A673 (cell line): ENCODE results near the gene LRRC72.

Experiments
- EZH2 ChIP-seq: fragments of 200-600 bp; sonication (generic); IDR thresholded peaks from 2 replicates; pipeline ENCODE4 v1.6.1; 2017; ENCODE audit warnings: borderline replicate concordance, low read depth, mild to moderate bottlenecking, mixed read lengths, antibody characterized with exemption, low read length; ENCODE audit not compliant: poor library complexity, severe bottlenecking
- TF ChIP-seq, protein P1 (sequence below): fragments of 300-800, 200-600 bp; sonication (generic); conservative IDR thresholded peaks from 2 replicates; pipeline ENCODE4 v1.5.1; 2017; ENCODE audit warnings: low read depth, mild to moderate bottlenecking, antibody characterized with exemption, low read length, moderate library complexity, mixed read lengths

DNA sequence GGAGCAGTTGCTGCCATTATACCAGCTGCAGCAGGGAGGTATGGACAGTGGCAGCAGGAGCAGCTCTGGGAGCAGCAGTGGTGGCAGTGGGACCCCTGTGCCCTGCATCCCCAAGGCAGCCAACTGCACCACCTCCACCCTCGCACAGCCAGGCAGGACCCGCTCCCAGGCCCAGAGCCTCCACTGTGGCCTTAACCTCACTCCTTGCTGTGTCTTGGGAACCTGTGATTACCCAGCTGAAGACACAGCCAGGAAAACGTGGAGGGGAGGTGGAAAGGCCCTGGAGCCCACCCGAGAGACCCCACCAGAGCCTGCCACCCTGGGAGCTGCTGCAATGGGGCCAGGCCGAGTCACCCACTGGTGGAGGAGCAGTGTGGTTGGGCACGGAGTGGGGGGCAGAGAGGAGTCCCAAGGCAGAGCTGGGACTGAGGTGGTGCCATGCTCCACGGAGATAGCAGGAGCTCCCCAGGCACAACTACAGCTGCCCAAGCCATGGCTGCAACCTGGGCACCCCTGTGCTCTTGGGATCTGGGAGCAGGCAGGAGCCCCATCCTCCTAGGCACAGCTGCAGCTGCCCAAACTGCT is 20.4 kb downstream of the LRRC72 start:
- TF ChIP-seq, protein P1, sequence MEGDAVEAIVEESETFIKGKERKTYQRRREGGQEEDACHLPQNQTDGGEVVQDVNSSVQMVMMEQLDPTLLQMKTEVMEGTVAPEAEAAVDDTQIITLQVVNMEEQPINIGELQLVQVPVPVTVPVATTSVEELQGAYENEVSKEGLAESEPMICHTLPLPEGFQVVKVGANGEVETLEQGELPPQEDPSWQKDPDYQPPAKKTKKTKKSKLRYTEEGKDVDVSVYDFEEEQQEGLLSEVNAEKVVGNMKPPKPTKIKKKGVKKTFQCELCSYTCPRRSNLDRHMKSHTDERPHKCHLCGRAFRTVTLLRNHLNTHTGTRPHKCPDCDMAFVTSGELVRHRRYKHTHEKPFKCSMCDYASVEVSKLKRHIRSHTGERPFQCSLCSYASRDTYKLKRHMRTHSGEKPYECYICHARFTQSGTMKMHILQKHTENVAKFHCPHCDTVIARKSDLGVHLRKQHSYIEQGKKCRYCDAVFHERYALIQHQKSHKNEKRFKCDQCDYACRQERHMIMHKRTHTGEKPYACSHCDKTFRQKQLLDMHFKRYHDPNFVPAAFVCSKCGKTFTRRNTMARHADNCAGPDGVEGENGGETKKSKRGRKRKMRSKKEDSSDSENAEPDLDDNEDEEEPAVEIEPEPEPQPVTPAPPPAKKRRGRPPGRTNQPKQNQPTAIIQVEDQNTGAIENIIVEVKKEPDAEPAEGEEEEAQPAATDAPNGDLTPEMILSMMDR: no peak
- no peak for TF ChIP-seq EZH2
